RWPE1 (cell line): ENCODE data around the gene ASH1L.

Source experiments
- CTCF ChIA-PET: fragments of 350-600 bp; sonication (Branson Sonifier 250); formaldehyde crosslinking; extraction: SDS; loops from one replicate; lab custom pipeline; 2021; lab: Yijun Ruan, JAX
- POLR2A ChIA-PET: fragments of 400-600 bp; formaldehyde crosslinking; extraction: SDS; loops from one replicate; lab custom pipeline; 2020; ENCODE audit warnings: antibody characterized with exemption; ENCODE audit not compliant: low non-redundant PET; lab: Yijun Ruan, JAX
- DNase-seq: peaks from one replicate; pipeline ENCODE4 v3.0.0; 2012; ENCODE audit warnings: low spot score
- H3K27ac ChIP-seq: fragments of 450-650 bp; 2 replicates; pipeline ENCODE4 v1.5.1; 2017
- TF ChIP-seq, protein P1 (sequence below): fragments of 450-650 bp; conservative IDR thresholded peaks from 2 replicates; pipeline ENCODE4 v1.5.1; 2017; ENCODE audit warnings: low read depth, mild to moderate bottlenecking

ASH1L gene

GRCh38 chr1:155473151-155473821 is 89.3 kb downstream of the ASH1L start:
- POLR2A ChIA-PET: interaction anchor here (0.7 kb wide), 1 partner anchor 720 kb away, joined by 3 read pairs; the partner anchor contains the start of gene SLC25A44
- no peak overlapping the region for H3K27ac ChIP-seq
- no peak for DNase-seq
- CTCF ChIA-PET: no interaction called here
- TF ChIP-seq, protein P1, sequence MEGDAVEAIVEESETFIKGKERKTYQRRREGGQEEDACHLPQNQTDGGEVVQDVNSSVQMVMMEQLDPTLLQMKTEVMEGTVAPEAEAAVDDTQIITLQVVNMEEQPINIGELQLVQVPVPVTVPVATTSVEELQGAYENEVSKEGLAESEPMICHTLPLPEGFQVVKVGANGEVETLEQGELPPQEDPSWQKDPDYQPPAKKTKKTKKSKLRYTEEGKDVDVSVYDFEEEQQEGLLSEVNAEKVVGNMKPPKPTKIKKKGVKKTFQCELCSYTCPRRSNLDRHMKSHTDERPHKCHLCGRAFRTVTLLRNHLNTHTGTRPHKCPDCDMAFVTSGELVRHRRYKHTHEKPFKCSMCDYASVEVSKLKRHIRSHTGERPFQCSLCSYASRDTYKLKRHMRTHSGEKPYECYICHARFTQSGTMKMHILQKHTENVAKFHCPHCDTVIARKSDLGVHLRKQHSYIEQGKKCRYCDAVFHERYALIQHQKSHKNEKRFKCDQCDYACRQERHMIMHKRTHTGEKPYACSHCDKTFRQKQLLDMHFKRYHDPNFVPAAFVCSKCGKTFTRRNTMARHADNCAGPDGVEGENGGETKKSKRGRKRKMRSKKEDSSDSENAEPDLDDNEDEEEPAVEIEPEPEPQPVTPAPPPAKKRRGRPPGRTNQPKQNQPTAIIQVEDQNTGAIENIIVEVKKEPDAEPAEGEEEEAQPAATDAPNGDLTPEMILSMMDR: no peak

DNA sequence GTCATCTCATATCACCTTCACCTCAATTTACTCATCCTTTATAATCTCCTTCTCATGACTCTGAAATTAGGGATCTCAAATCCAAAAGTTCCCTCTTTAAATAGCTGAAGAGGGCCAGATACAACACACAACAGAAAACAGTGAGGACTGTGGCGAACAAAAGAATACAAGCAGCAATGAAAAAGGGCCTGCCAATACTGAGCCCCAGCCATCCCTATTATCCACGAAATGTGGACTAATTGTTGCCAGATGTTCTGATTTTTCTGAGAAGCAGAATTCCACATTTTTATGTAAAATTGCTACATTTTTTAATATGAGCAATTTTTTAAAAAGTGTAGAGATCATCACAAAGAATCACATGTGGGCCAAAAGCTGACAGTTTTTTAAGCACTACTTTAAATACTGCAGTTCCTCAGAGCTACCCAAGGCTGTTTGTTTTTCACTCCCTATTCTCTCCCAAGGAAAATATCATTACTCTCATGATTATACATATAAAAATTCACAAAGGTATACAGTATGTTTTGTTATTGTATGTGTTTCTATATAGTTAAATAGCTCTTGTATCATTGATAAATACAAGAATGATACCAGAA is 90.0 kb downstream of the ASH1L start:
- POLR2A ChIA-PET: interaction anchor here (0.7 kb wide), 1 partner anchor 721 kb away, joined by 3 read pairs; the partner anchor contains the start of gene SLC25A44
- CTCF ChIA-PET: no interaction called here
- DNase-seq: no peak
- H3K27ac ChIP-seq: no peak overlapping the region
- TF ChIP-seq, protein P1: no peak

GRCh38 chr1:155471891-155472290 is 90.7 kb downstream of the ASH1L start:
- ChIA-PET CTCF (no interaction called here), POLR2A (no interaction called here)
- TF ChIP-seq, protein P1: no peak
- no peak for DNase-seq
- H3K27ac ChIP-seq: no peak overlapping the region

GRCh38 chr1:155471026-155471425 is 91.6 kb downstream of the ASH1L start:
- CTCF ChIA-PET: interaction anchor here (0.5 kb wide), 1 partner anchor 91 kb away, joined by 3 read pairs; no protein-coding TSS in a partner anchor
- TF ChIP-seq, protein P1: no peak
- POLR2A ChIA-PET: no interaction called here
- H3K27ac ChIP-seq: no peak overlapping the region
- no peak for DNase-seq

GRCh38 chr1:155466996-155467395 is 95.6 kb downstream of the ASH1L start:
- DNase-seq: peak; percentile 46
- POLR2A ChIA-PET: no interaction called here
- CTCF ChIA-PET: no interaction called here
- H3K27ac ChIP-seq: no peak overlapping the region
- TF ChIP-seq, protein P1: no peak

- ChIA-PET CTCF (interaction anchor here (0.6 kb wide), 1 partner anchor 47 kb away, joined by 3 read pairs; no protein-coding TSS in a partner anchor), POLR2A (no interaction called here)
- H3K27ac ChIP-seq: no peak overlapping the region
- TF ChIP-seq, protein P1: no peak
- no peak for DNase-seq
These were observed 96.0 kb downstream of the ASH1L start for GRCh38 chr1:155466617-155466972.
